22Rv1 (cell line): ENCODE data around the gene PSD4.

ENCODE experiments used
- H3K27ac ChIP-seq: fragments of 450-650 bp; 2 replicates; pipeline ENCODE4 v1.5.1; 2017
- ZFX ChIP-seq: fragments of 450-650 bp; IDR thresholded peaks from 2 replicates; pipeline ENCODE4 v1.6.1; 2017; ENCODE audit warnings: antibody characterized with exemption, borderline replicate concordance
- TF ChIP-seq, protein P1 (sequence below): fragments of 450-650 bp; IDR thresholded peaks from 2 replicates; pipeline ENCODE4 v1.5.1; 2017; ENCODE audit warnings: mild to moderate bottlenecking

Gene PSD4

GRCh38 chr2:113228991-113229716 is 55.4 kb downstream of the PSD4 start:
- TF ChIP-seq, protein P1, sequence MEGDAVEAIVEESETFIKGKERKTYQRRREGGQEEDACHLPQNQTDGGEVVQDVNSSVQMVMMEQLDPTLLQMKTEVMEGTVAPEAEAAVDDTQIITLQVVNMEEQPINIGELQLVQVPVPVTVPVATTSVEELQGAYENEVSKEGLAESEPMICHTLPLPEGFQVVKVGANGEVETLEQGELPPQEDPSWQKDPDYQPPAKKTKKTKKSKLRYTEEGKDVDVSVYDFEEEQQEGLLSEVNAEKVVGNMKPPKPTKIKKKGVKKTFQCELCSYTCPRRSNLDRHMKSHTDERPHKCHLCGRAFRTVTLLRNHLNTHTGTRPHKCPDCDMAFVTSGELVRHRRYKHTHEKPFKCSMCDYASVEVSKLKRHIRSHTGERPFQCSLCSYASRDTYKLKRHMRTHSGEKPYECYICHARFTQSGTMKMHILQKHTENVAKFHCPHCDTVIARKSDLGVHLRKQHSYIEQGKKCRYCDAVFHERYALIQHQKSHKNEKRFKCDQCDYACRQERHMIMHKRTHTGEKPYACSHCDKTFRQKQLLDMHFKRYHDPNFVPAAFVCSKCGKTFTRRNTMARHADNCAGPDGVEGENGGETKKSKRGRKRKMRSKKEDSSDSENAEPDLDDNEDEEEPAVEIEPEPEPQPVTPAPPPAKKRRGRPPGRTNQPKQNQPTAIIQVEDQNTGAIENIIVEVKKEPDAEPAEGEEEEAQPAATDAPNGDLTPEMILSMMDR: no peak
- no peak for TF ChIP-seq ZFX
- H3K27ac ChIP-seq: no peak overlapping the region

DNA sequence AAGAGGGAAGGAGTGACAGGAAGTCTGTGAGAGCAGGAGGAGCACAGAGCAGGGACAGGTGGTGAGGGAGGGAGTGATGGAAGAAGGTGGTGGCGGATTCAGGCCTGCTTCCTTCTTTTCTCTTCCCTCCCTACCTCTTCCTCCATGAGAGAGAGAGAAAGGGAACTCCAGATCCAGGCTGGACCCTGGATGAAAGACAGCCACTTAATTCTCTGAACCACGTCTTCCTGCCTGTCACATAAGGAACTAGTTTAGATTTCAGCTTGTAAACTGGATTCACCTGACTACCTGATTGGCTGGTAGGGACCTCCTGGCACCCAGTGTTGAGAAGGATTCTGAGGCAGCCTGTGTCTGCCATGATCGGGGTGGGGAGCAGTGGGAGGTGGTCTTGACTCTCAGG is 56.0 kb downstream of the PSD4 start:
- TF ChIP-seq, protein P1: no peak
- TF ChIP-seq ZFX: no peak
- no peak overlapping the region for H3K27ac ChIP-seq

DNA sequence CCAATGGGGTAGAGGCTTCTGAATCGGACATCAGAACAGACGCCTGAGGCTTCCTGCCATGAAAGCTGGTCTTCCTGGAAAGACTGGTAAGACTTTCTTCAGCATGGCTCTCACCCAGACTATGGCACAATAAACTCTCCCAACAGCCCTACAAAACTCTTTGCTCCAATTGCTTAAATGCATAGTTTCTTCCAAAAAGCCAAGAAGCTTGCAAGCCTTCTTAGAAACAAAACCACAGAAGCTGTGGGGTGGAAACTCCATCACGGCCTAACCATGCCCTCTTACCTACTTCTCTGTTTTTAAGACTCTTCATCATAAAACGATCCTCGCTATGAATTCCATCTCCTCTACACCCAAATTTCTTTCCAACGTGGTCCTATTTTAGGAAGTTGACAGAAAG is 56.8 kb downstream of the PSD4 start:
- no peak overlapping the region for H3K27ac ChIP-seq
- no peak for TF ChIP-seq ZFX
- TF ChIP-seq, protein P1: no peak

- TF ChIP-seq, protein P1: no peak
- TF ChIP-seq ZFX: no peak
- no peak overlapping the region for H3K27ac ChIP-seq
Observed at GRCh38 chr2:113231064-113231463, 57.3 kb downstream of the PSD4 start.

DNA sequence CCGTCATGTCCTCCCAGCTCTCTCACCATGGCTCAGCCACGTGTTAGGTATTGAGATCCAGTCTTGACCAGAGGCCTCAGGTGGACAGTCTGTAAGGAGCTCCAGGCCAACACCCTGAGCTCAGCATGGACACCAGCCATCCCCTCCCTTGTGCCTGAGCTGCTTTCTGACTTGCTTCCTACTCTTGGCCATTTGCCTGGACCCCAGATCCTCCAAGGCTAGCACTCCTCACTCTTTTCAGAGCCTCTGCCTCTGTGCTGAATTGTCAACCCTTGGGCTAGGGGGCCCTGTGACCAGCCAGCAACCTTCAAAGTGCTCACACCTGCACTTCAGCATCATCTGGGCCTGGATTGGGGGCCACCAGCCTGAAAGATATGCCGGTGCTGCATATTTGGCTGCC is 58.4 kb downstream of the PSD4 start:
- no peak overlapping the region for H3K27ac ChIP-seq
- TF ChIP-seq ZFX: no peak
- TF ChIP-seq, protein P1: no peak

DNA sequence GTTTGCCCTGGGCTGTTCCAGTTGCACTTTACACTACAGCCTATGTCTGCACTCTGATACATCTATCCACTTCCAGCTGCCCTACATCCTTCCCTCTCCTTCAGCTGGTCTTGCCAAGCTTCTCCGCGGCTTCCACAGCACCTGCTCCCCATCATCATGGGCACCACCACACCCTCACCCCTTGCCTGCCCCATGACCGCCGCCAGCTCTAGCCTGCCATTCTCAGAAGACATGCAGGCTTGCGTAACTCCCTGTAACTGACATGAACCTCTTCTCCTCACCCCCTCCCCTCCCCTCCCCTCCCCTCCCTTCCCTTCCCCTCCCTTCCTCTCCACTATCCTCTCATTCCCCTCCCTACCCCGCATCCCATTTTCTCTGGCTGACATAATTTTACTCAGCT is 59.0 kb downstream of the PSD4 start:
- TF ChIP-seq, protein P1: no peak
- no peak for TF ChIP-seq ZFX
- H3K27ac ChIP-seq: no peak overlapping the region
